Left renal pelvis (tissue), 4 donors: Measurements from ENCODE around the gene SYT1. TPM values are rescaled to one million over a fixed set of nuclear protein-coding genes. Genes with fewer than 3 reads are reported as not detected.
"Not testable (repeated sequence)": the region's sequence is repeated elsewhere in the genome, so short reads cannot be mapped to it uniquely, and the experiment has no call there.

Experiments used
- DNase-seq, 4 donors: peaks; one replicate each; pipeline ENCODE4 v3.0.0-alpha.2; 2013; ENCODE audit warnings: low read depth in 4 of 4, low spot score in 3 of 4
- polyA plus RNA-seq, 4 donors: library from polyadenylated mRNA; unstranded; fragments of 120-200 nt; gene quantifications; one replicate each; pipeline ENCODE4 v1.2.1, GENCODE V29; 2013; ENCODE audit not compliant: insufficient read length in 4 of 4

The SYT1 gene
- polyA plus RNA-seq, 4 donors, result 18.1 to 54.2 (median 26.3) TPM

- DNase-seq, result no peak
Observed at GRCh38 chr12:79199166-79199565, 334.6 kb downstream of the SYT1 start.

DNA sequence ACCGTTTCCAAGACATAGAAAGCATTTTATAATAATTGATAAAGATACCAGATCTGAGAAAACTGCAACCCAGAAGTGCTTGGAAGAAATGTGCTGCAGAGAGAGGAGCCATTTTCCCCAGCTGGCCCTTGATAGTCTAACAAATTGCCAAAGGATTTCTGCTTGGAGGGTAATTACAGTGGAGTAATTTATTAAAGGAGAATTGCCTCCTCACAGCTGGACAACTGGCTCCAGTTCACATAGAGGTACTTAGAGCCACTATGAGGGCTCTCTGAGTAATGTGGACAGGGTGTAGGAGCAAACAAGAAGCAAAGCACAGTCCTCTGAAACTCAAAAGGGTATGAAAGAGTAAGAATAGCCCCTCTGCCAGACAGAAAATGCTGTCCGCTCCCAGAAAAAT is 335.6 kb downstream of the SYT1 start:
- DNase-seq, result no peak

- DNase-seq, result no peak
Observed at GRCh38 chr12:79203058-79203647, 338.6 kb downstream of the SYT1 start.

DNA sequence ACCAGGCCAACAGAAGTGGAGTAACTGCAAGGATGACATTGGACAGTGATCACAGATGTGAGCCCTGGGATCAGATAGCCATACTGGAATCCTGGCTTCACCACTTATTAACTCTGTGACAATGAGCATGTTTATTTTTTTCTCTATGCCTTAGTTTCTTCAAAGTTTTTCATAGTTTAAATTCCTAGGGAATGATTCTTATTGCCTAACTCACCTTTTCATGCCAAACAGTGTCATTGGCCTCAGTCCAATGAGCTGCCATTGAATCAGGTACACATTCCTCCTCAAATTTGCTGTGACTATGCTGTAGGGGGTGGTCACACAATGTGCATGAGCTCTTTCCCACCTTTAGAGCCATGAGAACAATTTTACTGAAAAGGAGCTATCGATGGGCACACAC is 342.3 kb downstream of the SYT1 start:
- no peak for DNase-seq

- DNase-seq, result not testable (repeated sequence)
Observed at GRCh38 chr12:79210403-79210802, 345.8 kb downstream of the SYT1 start.

- DNase-seq, result no peak
Observed at GRCh38 chr12:79217306-79217705, 352.7 kb downstream of the SYT1 start.

DNA sequence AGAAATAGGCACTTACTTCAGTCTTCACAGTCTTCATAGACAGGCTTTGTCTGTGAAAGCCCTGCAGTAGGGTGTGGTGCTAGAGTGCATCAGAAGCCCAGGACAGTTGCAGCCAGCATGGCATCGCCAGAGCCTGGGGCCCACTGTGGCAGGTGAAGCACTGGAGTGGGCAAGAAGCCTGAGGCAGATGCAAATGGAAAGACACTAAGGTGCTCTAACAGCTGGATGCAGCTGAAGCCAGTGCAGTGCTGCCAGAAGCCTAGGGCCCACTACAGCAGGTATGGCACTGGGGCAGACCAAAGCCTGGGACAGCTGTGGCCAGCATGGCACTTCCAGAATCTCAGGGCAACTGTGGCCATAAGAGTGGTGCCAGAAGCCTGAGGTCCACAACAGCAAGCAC is 358.6 kb downstream of the SYT1 start:
- no peak for DNase-seq

GRCh38 chr12:79223761-79224160 is 359.2 kb downstream of the SYT1 start:
- DNase-seq, result no peak

- DNase-seq, result no peak
Observed at GRCh38 chr12:79227091-79227490, 362.5 kb downstream of the SYT1 start.

DNA sequence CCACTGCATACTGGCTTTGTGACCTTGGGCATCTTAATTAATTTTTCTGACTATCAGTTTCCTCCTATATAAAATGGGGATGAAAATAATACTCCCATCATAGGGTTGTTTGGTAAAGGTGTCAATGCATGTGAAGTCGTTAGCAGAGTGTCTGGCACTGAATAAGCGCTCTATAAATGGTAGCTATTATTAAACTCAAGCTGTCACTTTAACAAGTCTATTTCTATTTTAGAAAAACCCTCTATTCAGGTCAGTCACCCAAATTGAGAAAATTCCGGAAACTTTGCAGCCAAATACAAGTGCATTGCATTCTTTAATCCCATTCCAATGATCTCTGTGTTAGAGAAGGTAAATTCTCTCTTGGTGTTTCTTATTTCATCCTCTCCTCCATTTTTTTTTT is 363.1 kb downstream of the SYT1 start:
- no peak for DNase-seq

- DNase-seq, result no peak
Observed at GRCh38 chr12:79233341-79233781, 368.8 kb downstream of the SYT1 start.

DNA sequence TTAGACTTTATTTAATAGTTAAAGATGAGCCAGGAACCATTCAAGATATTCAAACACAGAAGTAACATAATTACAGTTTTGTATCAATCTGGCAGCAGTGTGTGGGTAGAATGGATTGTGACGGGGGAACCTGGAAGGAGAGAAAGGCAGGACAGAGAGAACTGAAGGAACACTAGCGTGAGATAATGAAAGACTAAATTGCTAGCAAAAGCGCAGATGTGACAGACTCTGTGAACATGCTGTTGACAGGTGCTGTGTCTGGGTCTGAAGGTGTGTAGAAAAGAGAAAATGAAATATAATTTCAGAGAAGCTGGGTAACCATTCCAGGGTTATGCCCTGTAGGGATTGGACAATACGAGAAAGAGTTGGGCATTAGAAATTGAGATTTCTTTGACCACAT is 372.3 kb downstream of the SYT1 start:
- DNase-seq, result no peak

GRCh38 chr12:79238246-79238645 is 373.7 kb downstream of the SYT1 start:
- DNase-seq, result no peak

DNA sequence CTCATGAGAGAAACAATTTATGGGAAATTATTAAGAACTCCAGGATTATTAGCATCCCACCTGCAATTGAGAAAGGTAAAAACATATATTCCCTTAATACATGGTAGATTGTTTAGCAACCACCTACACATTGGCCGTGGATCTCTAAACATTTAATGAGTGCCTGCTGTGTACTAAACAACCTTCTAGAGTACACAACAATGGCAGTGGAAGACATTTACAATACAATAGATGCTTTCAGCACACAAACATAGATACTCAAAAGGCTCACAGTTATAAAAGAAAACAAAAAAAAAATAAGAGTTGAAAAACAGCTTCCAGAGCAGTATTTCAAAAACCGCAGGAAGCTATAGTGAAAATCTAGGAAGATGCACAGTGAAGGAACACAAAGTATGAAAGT is 382.9 kb downstream of the SYT1 start:
- DNase-seq, result no peak

DNA sequence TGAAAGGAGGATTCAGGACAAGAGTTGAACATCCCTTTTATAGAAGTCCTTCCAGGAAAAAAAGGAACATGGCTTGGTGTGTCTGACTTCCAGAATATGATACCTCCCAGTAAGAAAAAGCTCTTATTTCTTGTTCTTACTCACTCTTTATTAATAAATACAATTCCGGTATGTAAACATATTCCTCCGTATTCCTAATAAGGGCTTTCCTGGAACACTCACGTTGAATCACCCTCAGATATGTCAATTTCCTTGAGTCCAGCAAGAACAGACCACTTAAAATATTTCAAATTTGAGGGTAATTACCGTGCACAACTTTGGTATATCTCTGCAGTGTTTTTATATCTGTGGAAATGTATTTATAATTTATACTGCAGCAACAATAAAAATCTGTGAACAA is 385.6 kb downstream of the SYT1 start:
- DNase-seq, result no peak

- no peak for DNase-seq
Observed at GRCh38 chr12:79250960-79251755, 386.6 kb downstream of the SYT1 start.

GRCh38 chr12:79252358-79253075 is 387.9 kb downstream of the SYT1 start:
- DNase-seq, result no peak

DNA sequence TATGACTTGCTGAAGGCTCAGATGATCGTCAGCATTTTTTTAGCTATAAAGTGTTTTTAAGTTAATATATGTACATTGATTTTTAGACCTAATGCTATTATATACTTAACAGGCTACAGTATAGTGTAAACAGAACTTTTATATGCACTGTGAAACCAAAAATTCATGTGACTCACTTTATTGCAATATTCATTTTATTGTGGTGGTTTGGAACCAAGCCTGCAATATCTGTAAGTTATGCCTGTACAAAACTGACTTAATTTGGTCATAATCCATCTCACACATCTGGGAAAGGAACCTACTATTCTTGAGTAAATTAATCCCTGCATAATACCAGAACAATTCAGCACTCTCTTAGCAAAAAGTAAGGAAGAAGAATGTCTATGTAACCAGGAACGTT is 390.7 kb downstream of the SYT1 start:
- no peak for DNase-seq

DNA sequence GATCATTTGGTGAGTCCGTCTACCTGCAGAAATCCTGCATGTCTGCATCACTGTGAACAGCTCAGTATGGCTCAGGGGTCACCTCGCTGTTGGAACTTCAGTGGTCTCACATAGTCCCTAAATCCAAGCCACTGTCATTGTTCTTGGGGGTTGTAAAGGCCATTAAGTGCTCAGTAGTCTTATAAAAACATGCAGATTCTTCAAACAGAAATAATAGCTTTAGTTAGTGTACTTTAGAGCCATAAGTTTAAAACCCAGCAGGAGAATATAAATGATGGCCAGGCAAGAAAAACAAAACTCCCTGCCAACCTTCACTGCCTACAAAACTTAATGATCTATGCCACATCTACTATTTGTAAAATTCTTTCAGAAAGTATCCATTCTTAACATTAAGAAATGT is 396.3 kb downstream of the SYT1 start:
- DNase-seq, result no peak

- DNase-seq, result no peak
Observed at GRCh38 chr12:79262938-79263337, 398.4 kb downstream of the SYT1 start.

GRCh38 chr12:79266343-79267144 is 402.0 kb downstream of the SYT1 start:
- no peak for DNase-seq
